HepG2 (cell line): ENCODE measurements around the gene TGFA. TPM values are rescaled to one million over a fixed set of nuclear protein-coding genes. Genes with fewer than 3 reads are reported as not detected.

Source experiments
- ATAC-seq: fragments of 200-7000 bp; cut with Tn5 transposase; 3 replicates; pipeline ENCODE4 v1.9.1; 2020; ENCODE audit warnings: mild to moderate bottlenecking, moderate library complexity
- BruUV-seq: library from RNA; stranded (reverse); fragments of 400-500 nt; replicated peaks from 2 replicates; lab custom pipeline; 2021; lab: Mats Ljungman, UMichigan
- CTCF ChIA-PET: fragments of 300-600 bp; formaldehyde crosslinking; extraction: SDS; loops from one replicate; lab custom pipeline; 2021; ENCODE audit warnings: low total read pairs, inconsistent platforms, low intra/inter-chr PET ratio; lab: Yijun Ruan, JAX
- POLR2A ChIA-PET: fragments of 350-600 bp; sonication (Branson Sonifier 250); formaldehyde crosslinking; loops from one replicate; lab custom pipeline; 2020; ENCODE audit warnings: antibody characterized with exemption, inconsistent platforms; lab: Yijun Ruan, JAX
- DNase-seq: peaks from one replicate; pipeline ENCODE4 v3.0.0-alpha.2; 2015; ENCODE audit warnings: low spot score
- FAIRE-seq: peaks from 3 replicates; lab custom pipeline; 2011; peaks lifted over from hg19 to GRCh38; lab: Jason Lieb, UNC
- H2AFZ ChIP-seq: one replicate; pipeline ENCODE4 v1.6.1; 2011; ENCODE audit warnings: low read length, inconsistent platforms
- H3K27ac ChIP-seq: fragments of 300-600 bp; 3 replicates; pipeline ENCODE4 v1.8.0; 2011; ENCODE audit warnings: mixed run types, mild to moderate bottlenecking, mixed read lengths, low read length, inconsistent platforms; ENCODE audit not compliant: insufficient read depth; ENCODE audit errors: extremely low read length
- H3K27me3 ChIP-seq, 2 experiments: fragments of 200-600 bp in 1 of 2; 2 replicates in 1 of 2; 3 replicates in 1 of 2; pipeline versions ENCODE4 v1.6.0 to v1.8.0; 2011; ENCODE audit warnings: low read length in 2 of 2, mild to moderate bottlenecking in 2 of 2, moderate library complexity in 2 of 2, inconsistent platforms in 1 of 2; ENCODE audit not compliant: insufficient read depth in 2 of 2, control insufficient read depth in 1 of 2
- H3K36me3 ChIP-seq, 2 experiments: fragments of 200-600 bp in 1 of 2; replicated peaks in 1 of 2; 2 replicates in 1 of 2; 3 replicates in 1 of 2; pipeline versions ENCODE4 v1.5.1 to v1.8.0; 2011; ENCODE audit warnings: low read length in 2 of 2, inconsistent platforms in 1 of 2; ENCODE audit not compliant: insufficient read depth in 2 of 2, control insufficient read depth in 1 of 2
- H3K4me1 ChIP-seq: 2 replicates; pipeline ENCODE4 v1.5.1; 2012; ENCODE audit warnings: low read length, inconsistent platforms; ENCODE audit not compliant: insufficient read depth
- H3K4me2 ChIP-seq: 2 replicates; pipeline ENCODE4 v1.6.0; 2011; ENCODE audit warnings: low read depth, low read length, inconsistent platforms
- H3K4me3 ChIP-seq, 3 experiments: fragments of 200-600 bp in 1 of 3; sonication (generic), shearing (Covaris generic) in 1 of 3; replicated peaks in 1 of 3; 2 replicates each; pipeline ENCODE4 v1.5.1; 2011 to 2016; ENCODE audit warnings: low read length in 3 of 3, inconsistent platforms in 2 of 3, low read depth in 2 of 3, mild to moderate bottlenecking in 2 of 3, control low read depth in 1 of 3, mixed read lengths in 1 of 3; ENCODE audit not compliant: insufficient read depth in 1 of 3
- H3K79me2 ChIP-seq: one replicate; pipeline ENCODE4 v1.6.1; 2011; ENCODE audit warnings: low read length, inconsistent platforms; ENCODE audit not compliant: insufficient read depth
- H3K9ac ChIP-seq: 2 replicates; pipeline ENCODE4 v1.6.0; 2011; ENCODE audit warnings: mild to moderate bottlenecking, low read depth, low read length, inconsistent platforms; ENCODE audit not compliant: insufficient read depth
- H3K9me3 ChIP-seq: 2 replicates; pipeline ENCODE4 v1.5.1; 2012; ENCODE audit warnings: mild to moderate bottlenecking, low read length
- H4K20me1 ChIP-seq: 2 replicates; pipeline ENCODE4 v1.6.0; 2011; ENCODE audit warnings: inconsistent platforms, mild to moderate bottlenecking, low read length, moderate library complexity; ENCODE audit not compliant: insufficient read depth
- ARID4A ChIP-seq: sonication (generic); formaldehyde crosslinking; IDR thresholded peaks from 2 replicates; pipeline ENCODE4 v1.5.0; 2020; ENCODE audit warnings: mild to moderate bottlenecking, missing genetic modification reagents, borderline replicate concordance
- GMEB2 ChIP-seq: IDR thresholded peaks from 2 replicates; pipeline ENCODE4 v1.6.1; 2016; ENCODE audit warnings: missing biosample characterization, missing genetic modification reagents, low read depth
- MAZ ChIP-seq, 2 experiments: sonication (generic) in 1 of 2; formaldehyde crosslinking in 1 of 2; IDR thresholded peaks; 2 replicates each; pipeline versions ENCODE4 v1.5.0 to v1.6.1; 2012 to 2020; ENCODE audit warnings: low read depth in 2 of 2, mild to moderate bottlenecking in 2 of 2, borderline replicate concordance in 1 of 2, improper control_type of control experiment in 1 of 2, low read length in 1 of 2, missing genetic modification reagents in 1 of 2, moderate library complexity in 1 of 2
- POLR2A ChIP-seq, 2 experiments: IDR thresholded peaks; 2 replicates each; pipeline ENCODE4 v1.6.1; 2011; ENCODE audit warnings: low read depth in 2 of 2, low read length in 2 of 2, mild to moderate bottlenecking in 1 of 2, moderate library complexity in 1 of 2; ENCODE audit not compliant: insufficient read depth in 1 of 2
- SNAPC2 ChIP-seq: sonication (generic); formaldehyde crosslinking; IDR thresholded peaks from 2 replicates; pipeline ENCODE4 v1.8.1; 2022; ENCODE audit warnings: mild to moderate bottlenecking, missing genetic modification reagents
- ZFP36 ChIP-seq: fragments of 150-350 bp; IDR thresholded peaks from 2 replicates; pipeline ENCODE4 v1.6.1; 2018; ENCODE audit warnings: borderline replicate concordance, low read length, low read depth; ENCODE audit not compliant: partially characterized antibody
- ZMYM2 ChIP-seq: sonication (generic); formaldehyde crosslinking; IDR thresholded peaks from 2 replicates; pipeline ENCODE4 v1.8.0; 2022; ENCODE audit warnings: mild to moderate bottlenecking, missing genetic modification reagents
- ZNF263 ChIP-seq: sonication (generic); formaldehyde crosslinking; IDR thresholded peaks from 2 replicates; pipeline ENCODE4 v1.4.0; 2020; ENCODE audit warnings: missing genetic modification reagents
- ZNF264 ChIP-seq: sonication (generic); formaldehyde crosslinking; IDR thresholded peaks from 2 replicates; pipeline ENCODE4 v1.4.0; 2020; ENCODE audit warnings: missing genetic modification reagents
- WGBS: methylation state at CpG from one replicate; pipeline ENCODE4 v1.1.6; 2017; ENCODE audit warnings: low lambda C conversion rate; 5-methylcytosine and 5-hydroxymethylcytosine counted together
- in situ Hi-C: cut with HindIII; loops from 2 replicates; pipeline ENCODE4 v1.10.0; 2017; ENCODE audit warnings: low pct_unique_long_range_greater_than_20kb; ENCODE audit not compliant: extremely low pct_ligation_motif_present
- intact Hi-C: fragments of 100-400 bp; cut with micrococcal nuclease; formaldehyde crosslinking; loops from one replicate; pipeline ENCODE4 v1.10.0; 2022; ENCODE audit not compliant: unreplicated experiment
- polyA plus RNA-seq, 8 experiments: library from polyadenylated mRNA; depleted of rRNA in 3 of 8; stranded (reverse) in 7 of 8; unstranded in 1 of 8; fragments of >200 nt; fragmentation: Illumina TruSeq in 4 of 8; extraction: Trizol in 4 of 8; gene quantifications; 2 replicates each; pipeline versions ENCODE4 v1.2.1 to v1.2.3, GENCODE V29; 2011 to 2016; ENCODE audit warnings: low read depth in 4 of 8, missing spikeins in 1 of 8, mixed read lengths in 1 of 8; ENCODE audit not compliant: insufficient read depth in 1 of 8
- total RNA-seq, 5 experiments: library from RNA; depleted of rRNA; stranded (reverse); fragments of >200 nt; fragmentation: Illumina TruSeq; extraction: Trizol; gene quantifications; 2 replicates each; pipeline ENCODE4 v1.2.3, GENCODE V29; 2016; ENCODE audit warnings: low read depth in 1 of 5
- TF ChIP-seq, protein P1 (sequence below): sonication (generic); formaldehyde crosslinking; IDR thresholded peaks from 2 replicates; pipeline ENCODE4 v1.4.0; 2020; ENCODE audit warnings: missing genetic modification reagents

Gene TGFA
- total and polyA plus RNA-seq, 2 of the 13 experiments (the other 11 are each of a cell fraction or from before 2014, with no cell fraction given), result 7.8 to 15.3 TPM

GRCh38 chr2:70501728-70502127 lies 51.9 kb downstream of the TGFA start (continued):
- TF ChIP-seq ARID4A (CRISPR knock-in tag) (no peak), POLR2A (IDR thresholded peaks at IDR 0.05; ENCODE audit: insufficient read depth in 1 of 2, low read depth in 2 of 2, low read length in 2 of 2) (no peak), ZNF263 (CRISPR knock-in tag) (no peak), ZFP36 (no peak)

DNA sequence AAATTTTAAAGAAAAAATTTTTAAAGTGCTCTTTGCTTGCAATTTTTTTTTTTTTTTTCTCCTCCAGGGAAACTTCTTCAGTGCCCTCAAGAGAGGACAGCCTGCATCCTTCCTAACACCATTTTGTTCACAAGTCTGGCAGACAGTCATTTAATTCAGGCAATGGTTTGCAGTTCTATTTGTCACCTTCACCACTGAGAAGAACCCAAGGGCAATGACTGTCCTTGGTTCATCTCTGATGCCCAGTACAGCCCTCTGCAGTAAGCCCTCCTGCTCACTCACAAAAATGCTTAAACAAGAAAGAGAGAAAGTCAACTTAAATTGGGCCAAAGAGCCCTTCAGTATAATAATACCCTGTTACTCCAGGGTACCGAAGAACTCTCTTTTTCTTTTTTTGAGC lies 52.4 kb downstream of the TGFA start:
- no peaks in the 10 kb centered on the region for H3K36me3 ChIP-seq
- no peak overlapping the region for H3K4me3 ChIP-seq
- TF ChIP-seq ZMYM2 (CRISPR knock-in tag) (no peak), SNAPC2 (CRISPR knock-in tag) (no peak), MAZ (IDR thresholded peaks at IDR 0.05; ENCODE audit: borderline replicate concordance, low read depth, low read length) (no peak), MAZ (CRISPR knock-in tag; IDR thresholded peaks at IDR 0.05; ENCODE audit: low read depth) (no peak), GMEB2 (no peak), ZNF264 (no peak)
- TF ChIP-seq, protein P1, sequence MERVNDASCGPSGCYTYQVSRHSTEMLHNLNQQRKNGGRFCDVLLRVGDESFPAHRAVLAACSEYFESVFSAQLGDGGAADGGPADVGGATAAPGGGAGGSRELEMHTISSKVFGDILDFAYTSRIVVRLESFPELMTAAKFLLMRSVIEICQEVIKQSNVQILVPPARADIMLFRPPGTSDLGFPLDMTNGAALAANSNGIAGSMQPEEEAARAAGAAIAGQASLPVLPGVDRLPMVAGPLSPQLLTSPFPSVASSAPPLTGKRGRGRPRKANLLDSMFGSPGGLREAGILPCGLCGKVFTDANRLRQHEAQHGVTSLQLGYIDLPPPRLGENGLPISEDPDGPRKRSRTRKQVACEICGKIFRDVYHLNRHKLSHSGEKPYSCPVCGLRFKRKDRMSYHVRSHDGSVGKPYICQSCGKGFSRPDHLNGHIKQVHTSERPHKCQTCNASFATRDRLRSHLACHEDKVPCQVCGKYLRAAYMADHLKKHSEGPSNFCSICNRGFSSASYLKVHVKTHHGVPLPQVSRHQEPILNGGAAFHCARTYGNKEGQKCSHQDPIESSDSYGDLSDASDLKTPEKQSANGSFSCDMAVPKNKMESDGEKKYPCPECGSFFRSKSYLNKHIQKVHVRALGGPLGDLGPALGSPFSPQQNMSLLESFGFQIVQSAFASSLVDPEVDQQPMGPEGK (CRISPR knock-in tag), result no peak
- no peaks in the 10 kb centered on the region for H3K79me2 ChIP-seq
- no TSS peak for BruUV-seq
- ChIA-PET POLR2A (no interaction called here), CTCF (no interaction called here)
- FAIRE-seq (no peak), ATAC-seq (no peak), DNase-seq (no peak)
- no peaks in the 10 kb centered on the region for H4K20me1 ChIP-seq
- H3K4me1 ChIP-seq, result peaks cover 38% of the 10 kb centered on the region
- no peaks in the 10 kb centered on the region for H3K27me3 ChIP-seq
- in situ Hi-C loops, result no loop called here
- H3K27ac ChIP-seq, result no peak overlapping the region
- no peak overlapping the region for H3K4me2 ChIP-seq
- H3K9ac ChIP-seq, result no peak overlapping the region
- no peak overlapping the region for H2AFZ ChIP-seq
- intact Hi-C loops, result no loop called here
- H3K9me3 ChIP-seq, result no peaks in the 10 kb centered on the region
- 89% methylated on average over 1 of the region's 1 CpG for WGBS
